SU-DHL-6 (cell line): ENCODE measurements around the gene EIF2AK2.

Experiments
- EZH2phosphoT487 ChIP-seq: fragments of 200-600 bp; sonication (generic), shearing (Covaris generic); conservative IDR thresholded peaks from 2 replicates; pipeline ENCODE4 v1.6.1; 2018; ENCODE audit warnings: mild to moderate bottlenecking, antibody characterized with exemption, low read length, moderate library complexity, mixed read lengths
- TF ChIP-seq, protein P1 (sequence below): fragments of 200-600 bp; sonication (generic); IDR thresholded peaks from one replicate; pipeline ENCODE4 v1.5.1; 2017; ENCODE audit warnings: antibody characterized with exemption, mild to moderate bottlenecking, low read length, moderate library complexity; ENCODE audit not compliant: insufficient read depth, poor library complexity, severe bottlenecking

DNA sequence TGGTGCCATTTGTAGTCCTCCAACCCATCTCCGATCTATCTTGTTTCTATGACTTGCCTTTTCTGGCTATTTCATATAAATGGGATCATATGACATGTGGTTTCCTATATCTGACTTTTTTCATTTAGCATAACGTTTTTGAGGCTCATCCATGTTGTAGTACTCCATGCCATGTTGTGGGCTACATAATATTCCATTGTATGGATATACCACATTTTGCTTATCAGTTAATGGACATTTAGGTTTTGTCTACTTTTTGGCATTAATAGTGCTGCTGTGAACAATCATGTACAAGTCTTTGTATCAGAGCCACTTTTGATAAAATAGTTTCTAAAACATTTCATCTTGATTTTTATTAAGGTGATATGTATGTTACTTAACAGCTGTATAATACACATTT lies 46.9 kb upstream of the EIF2AK2 start:
- TF ChIP-seq EZH2phosphoT487, result no peak
- TF ChIP-seq, protein P1, sequence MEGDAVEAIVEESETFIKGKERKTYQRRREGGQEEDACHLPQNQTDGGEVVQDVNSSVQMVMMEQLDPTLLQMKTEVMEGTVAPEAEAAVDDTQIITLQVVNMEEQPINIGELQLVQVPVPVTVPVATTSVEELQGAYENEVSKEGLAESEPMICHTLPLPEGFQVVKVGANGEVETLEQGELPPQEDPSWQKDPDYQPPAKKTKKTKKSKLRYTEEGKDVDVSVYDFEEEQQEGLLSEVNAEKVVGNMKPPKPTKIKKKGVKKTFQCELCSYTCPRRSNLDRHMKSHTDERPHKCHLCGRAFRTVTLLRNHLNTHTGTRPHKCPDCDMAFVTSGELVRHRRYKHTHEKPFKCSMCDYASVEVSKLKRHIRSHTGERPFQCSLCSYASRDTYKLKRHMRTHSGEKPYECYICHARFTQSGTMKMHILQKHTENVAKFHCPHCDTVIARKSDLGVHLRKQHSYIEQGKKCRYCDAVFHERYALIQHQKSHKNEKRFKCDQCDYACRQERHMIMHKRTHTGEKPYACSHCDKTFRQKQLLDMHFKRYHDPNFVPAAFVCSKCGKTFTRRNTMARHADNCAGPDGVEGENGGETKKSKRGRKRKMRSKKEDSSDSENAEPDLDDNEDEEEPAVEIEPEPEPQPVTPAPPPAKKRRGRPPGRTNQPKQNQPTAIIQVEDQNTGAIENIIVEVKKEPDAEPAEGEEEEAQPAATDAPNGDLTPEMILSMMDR, result no peak
